Upper lobe of left lung (tissue), 4 donors: Measurements from ENCODE around the gene FAM53A.
A peak's percentile ranks its signal among the peaks of the same experiment; 100 is the strongest.

Source experiments
- POLR2A ChIP-seq, 4 donors: fragments of 450-650 bp; IDR thresholded peaks; one replicate each; pipeline ENCODE4 v1.5.1; 2016 to 2017; ENCODE audit warnings: antibody characterized with exemption in 4 of 4, mild to moderate bottlenecking in 2 of 4
- POLR2AphosphoS5 ChIP-seq, 2 donors: sonication (generic); formaldehyde crosslinking; IDR thresholded peaks; one replicate each; pipeline ENCODE4 v1.5.1; 2017; ENCODE audit warnings: antibody characterized with exemption in 2 of 2
- TF ChIP-seq, protein P1 (sequence below), 6 experiments: fragments of 450-650 bp in 4 of 6; fragments of 200-600 bp in 2 of 6; sonication (generic) in 2 of 6; IDR thresholded peaks; one replicate each; pipeline ENCODE4 v1.5.1; 2016 to 2019; ENCODE audit warnings: antibody characterized with exemption in 6 of 6

DNA sequence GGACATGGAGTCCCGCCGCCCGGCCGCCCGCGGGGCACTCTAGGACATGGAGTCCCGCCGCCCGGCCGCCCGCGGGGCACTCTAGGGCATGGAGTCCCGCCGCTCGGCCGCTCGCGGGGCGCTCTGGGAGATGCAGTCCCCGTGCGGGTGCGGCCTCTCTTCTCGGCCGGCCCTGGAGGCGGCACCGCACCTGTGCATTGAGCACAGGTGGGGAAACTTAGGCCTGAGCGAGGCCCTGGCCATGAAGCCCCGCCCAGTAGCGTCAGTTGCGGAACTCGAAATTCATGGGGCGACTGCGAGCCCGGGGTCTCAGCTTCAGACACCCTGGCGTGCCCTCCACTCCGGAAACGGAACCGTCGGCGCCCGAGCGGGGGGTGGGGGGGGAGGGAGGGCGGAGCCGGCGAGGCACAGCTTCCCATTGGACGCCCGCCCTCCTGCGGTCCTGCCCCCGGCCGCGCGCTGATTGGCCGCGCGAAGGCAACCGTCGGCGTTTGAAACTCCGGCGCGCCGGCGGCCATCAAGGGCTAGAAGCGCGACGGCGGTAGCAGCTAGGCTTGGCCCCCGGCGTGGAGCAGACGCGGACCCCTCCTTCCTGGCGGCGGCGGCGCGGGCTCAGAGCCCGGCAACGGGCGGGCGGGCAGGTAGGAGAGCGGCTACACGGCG, 37.0 kb upstream of the FAM53A start, which contains the start of the genes TACC3 and TMEM129:
- TF ChIP-seq, protein P1, sequence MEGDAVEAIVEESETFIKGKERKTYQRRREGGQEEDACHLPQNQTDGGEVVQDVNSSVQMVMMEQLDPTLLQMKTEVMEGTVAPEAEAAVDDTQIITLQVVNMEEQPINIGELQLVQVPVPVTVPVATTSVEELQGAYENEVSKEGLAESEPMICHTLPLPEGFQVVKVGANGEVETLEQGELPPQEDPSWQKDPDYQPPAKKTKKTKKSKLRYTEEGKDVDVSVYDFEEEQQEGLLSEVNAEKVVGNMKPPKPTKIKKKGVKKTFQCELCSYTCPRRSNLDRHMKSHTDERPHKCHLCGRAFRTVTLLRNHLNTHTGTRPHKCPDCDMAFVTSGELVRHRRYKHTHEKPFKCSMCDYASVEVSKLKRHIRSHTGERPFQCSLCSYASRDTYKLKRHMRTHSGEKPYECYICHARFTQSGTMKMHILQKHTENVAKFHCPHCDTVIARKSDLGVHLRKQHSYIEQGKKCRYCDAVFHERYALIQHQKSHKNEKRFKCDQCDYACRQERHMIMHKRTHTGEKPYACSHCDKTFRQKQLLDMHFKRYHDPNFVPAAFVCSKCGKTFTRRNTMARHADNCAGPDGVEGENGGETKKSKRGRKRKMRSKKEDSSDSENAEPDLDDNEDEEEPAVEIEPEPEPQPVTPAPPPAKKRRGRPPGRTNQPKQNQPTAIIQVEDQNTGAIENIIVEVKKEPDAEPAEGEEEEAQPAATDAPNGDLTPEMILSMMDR (IDR thresholded peaks at IDR 0.05) = no peak
- TF ChIP-seq POLR2AphosphoS5 (IDR thresholded peaks at IDR 0.05) = peak in 1 of 2 donors; percentile 71
- TF ChIP-seq POLR2A (IDR thresholded peaks at IDR 0.05) = peak in 2 of 4 donors; percentile 53 to 70
